Neural crest cell (in vitro differentiated cells): ENCODE measurements around the gene GPR35. TPM values are rescaled to one million over a fixed set of nuclear protein-coding genes. Genes with fewer than 3 reads are reported as not detected.
A peak's percentile ranks its signal among the peaks of the same experiment; 100 is the strongest.

Experiments used
- DNase-seq: peaks from one replicate; pipeline ENCODE4 v3.0.0; 2021; ENCODE audit warnings: low read depth, mixed read lengths, low spot score
- H3K27ac Mint-ChIP-seq: one replicate; pipeline ENCODE4 v1.8.0; 2021; ENCODE audit warnings: mild to moderate bottlenecking, mixed read lengths; ENCODE audit not compliant: unreplicated experiment
- H3K27me3 Mint-ChIP-seq: 2 replicates; pipeline ENCODE4 v1.8.0; 2021; ENCODE audit warnings: low read depth, mild to moderate bottlenecking, mixed read lengths
- H3K36me3 Mint-ChIP-seq: 2 replicates; pipeline ENCODE4 v1.8.0; 2021; ENCODE audit warnings: low read depth, mild to moderate bottlenecking, mixed read lengths
- H3K4me1 Mint-ChIP-seq: 2 replicates; pipeline ENCODE4 v1.8.0; 2021; ENCODE audit warnings: mixed read lengths
- H3K4me3 Mint-ChIP-seq: one replicate; pipeline ENCODE4 v1.8.0; 2021; ENCODE audit warnings: mild to moderate bottlenecking, mixed read lengths
- H3K9me3 Mint-ChIP-seq: 2 replicates; pipeline ENCODE4 v1.8.0; 2021; ENCODE audit warnings: mixed read lengths
- CTCF ChIP-seq: fragments of 200-600 bp; sonication (generic); conservative IDR thresholded peaks from 2 replicates; pipeline ENCODE4 v1.5.0; 2021; ENCODE audit warnings: antibody characterized with exemption, mild to moderate bottlenecking
- total RNA-seq: library from RNA; stranded (reverse); gene quantifications from 2 replicates; pipeline ENCODE4 v1.2.1, GENCODE V29; 2021

Gene GPR35
- total RNA-seq, 1 donor from 2014 or later = 1.7 TPM

DNA sequence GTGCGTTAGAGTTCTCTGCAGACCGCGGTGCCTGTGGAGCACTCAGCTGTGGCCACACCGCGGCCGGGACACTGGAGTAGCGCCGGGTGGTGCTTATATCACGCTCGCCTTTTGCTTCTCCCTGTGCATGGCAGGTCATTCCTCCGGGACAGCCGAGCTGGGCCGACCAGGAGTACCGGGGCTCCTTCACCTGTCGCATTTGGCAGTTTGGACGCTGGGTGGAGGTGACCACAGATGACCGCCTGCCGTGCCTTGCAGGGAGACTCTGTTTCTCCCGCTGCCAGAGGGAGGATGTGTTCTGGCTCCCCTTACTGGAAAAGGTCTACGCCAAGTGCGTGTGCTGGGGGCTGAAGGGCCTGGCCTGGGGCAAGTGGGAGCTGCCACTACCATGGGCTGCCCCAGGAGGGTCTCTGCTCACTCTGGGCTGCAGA lies 34.6 kb upstream of the GPR35 start:
- no peaks in the 10 kb centered on the region for H3K36me3 Mint-ChIP-seq
- DNase-seq = no peak

GRCh38 chr2:240591226-240591625 lies 34.1 kb upstream of the GPR35 start:
- Mint-ChIP-seq H3K4me3 (no peak overlapping the region), H3K27ac (no peak overlapping the region), H3K27me3 (no peaks in the 10 kb centered on the region), H3K4me1 (peaks cover 20% of the 10 kb centered on the region), H3K36me3 (no peaks in the 10 kb centered on the region), H3K9me3 (no peaks in the 10 kb centered on the region)
- DNase-seq = no peak
- no peak for TF ChIP-seq CTCF

More for the DNA sequence above, 34.6 kb upstream of the GPR35 start:
- Mint-ChIP-seq H3K4me1 (peaks cover 23% of the 10 kb centered on the region), H3K4me3 (peak overlapping the region; percentile 56), H3K27ac (no peak overlapping the region), H3K27me3 (no peaks in the 10 kb centered on the region), H3K9me3 (no peaks in the 10 kb centered on the region)
- no peak for TF ChIP-seq CTCF

DNA sequence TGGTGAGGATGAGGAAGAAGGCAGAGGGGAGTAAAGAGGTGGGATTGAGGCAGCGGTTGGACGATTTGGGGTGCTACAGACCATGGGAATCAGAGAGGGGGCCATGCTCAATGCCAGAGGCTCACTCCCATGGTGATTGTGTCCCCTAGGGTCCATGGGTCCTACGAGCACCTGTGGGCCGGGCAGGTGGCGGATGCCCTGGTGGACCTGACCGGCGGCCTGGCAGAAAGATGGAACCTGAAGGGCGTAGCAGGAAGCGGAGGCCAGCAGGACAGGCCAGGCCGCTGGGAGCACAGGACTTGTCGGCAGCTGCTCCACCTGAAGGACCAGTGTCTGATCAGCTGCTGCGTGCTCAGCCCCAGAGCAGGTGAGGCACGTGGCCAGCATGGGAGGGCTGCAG lies 33.5 kb upstream of the GPR35 start:
- Mint-ChIP-seq H3K27me3 (no peaks in the 10 kb centered on the region), H3K9me3 (no peaks in the 10 kb centered on the region), H3K27ac (peak overlapping the region; percentile 35), H3K36me3 (no peaks in the 10 kb centered on the region), H3K4me3 (no peak overlapping the region), H3K4me1 (peaks cover 20% of the 10 kb centered on the region)
- TF ChIP-seq CTCF = no peak
- no peak for DNase-seq

- DNase-seq = no peak
- H3K4me3 Mint-ChIP-seq = peak overlapping the region; percentile 61
- H3K9me3 Mint-ChIP-seq = no peaks in the 10 kb centered on the region
- H3K4me1 Mint-ChIP-seq = peaks cover 9% of the 10 kb centered on the region
- no peak for TF ChIP-seq CTCF
- H3K36me3 Mint-ChIP-seq = no peaks in the 10 kb centered on the region
- H3K27me3 Mint-ChIP-seq = no peaks in the 10 kb centered on the region
- no peak overlapping the region for H3K27ac Mint-ChIP-seq
These were observed 32.1 kb upstream of the GPR35 start for GRCh38 chr2:240593026-240593702.

DNA sequence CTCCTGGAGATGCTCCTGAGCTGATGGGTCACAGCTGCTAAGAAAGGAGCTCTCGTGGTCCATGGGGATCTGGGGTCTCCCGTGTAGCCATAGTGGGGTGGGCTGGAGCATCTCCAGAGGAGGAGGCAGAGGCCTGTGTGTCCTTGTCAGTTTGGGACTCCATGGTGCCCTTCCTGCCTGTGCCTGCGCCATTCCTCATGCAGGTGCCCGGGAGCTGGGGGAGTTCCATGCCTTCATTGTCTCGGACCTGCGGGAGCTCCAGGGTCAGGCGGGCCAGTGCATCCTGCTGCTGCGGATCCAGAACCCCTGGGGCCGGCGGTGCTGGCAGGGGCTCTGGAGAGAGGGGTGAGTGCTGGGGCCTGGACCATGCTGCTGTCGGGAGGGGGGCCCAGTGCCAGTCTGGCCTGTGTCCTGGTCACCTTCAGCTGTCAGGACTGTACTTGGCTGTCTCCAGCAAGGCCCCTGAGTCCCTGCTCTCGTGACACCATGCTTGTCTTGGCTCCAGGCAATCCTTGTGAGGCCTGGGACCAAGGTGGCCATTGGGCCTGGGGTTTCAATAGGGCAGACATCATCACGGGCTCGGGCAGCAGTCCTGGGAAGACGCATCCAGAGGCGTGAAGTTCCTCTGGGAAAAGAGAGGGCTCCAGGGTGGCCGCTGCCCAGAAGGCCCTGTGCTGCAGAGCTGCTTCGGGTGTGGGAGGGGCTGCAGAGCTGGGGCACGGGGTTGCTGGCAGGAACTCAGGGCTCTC lies 31.4 kb upstream of the GPR35 start:
- no peak overlapping the region for H3K27ac Mint-ChIP-seq
- H3K4me1 Mint-ChIP-seq = peaks cover 2% of the 10 kb centered on the region
- no peak overlapping the region for H3K4me3 Mint-ChIP-seq
- no peak for TF ChIP-seq CTCF
- no peaks in the 10 kb centered on the region for H3K9me3 Mint-ChIP-seq
- DNase-seq = no peak
- no peaks in the 10 kb centered on the region for H3K36me3 Mint-ChIP-seq
- no peaks in the 10 kb centered on the region for H3K27me3 Mint-ChIP-seq
